ENCODE data around the gene PHF12.
A peak's percentile ranks its signal among the peaks of the same experiment; 100 is the strongest.
"Not testable (repeated sequence)": the region's sequence is repeated elsewhere in the genome, so short reads cannot be mapped to it uniquely, and the experiment has no call there.

PHF12 gene

DNA sequence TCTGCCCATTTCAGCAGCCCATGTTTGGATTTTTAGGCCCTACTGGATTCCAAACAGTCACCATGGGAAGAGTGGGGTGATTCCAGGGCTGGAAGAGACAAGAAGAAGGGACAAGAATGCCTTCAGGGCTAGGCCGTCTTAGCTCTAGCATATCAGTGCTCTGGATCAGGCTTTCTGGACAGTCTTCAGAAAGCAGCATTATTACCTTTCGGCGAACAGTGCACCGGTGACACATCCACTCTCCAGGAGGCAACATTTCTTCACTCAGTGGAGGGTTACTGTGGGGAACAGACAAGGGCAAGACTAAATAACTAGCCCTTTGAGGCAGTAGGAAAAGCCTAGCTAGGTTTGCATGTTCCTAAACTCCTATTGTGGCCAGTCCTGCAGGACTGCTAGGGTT lies 24.5 kb downstream of the PHF12 start:
- no peak for DNase-seq

DNA sequence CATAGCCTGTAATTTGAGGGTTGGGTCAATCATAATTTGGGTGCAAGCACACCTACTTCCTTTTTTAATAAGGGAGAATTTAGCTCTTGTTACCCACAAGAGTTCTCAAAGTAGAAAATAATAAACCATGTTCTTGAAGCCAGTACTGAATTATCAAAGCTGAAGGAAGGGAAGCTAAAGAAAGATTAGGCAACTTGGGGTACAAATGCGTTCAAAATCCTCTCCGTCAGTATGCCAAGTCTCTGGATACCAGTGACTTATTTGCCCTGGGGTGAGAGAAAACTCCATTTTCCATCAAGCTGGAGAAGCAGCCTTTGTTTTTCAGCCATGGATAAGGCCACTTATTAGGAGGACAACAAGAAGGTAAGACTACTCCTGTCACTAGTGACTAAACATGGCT lies 25.0 kb downstream of the PHF12 start:
- no peak for DNase-seq

DNA sequence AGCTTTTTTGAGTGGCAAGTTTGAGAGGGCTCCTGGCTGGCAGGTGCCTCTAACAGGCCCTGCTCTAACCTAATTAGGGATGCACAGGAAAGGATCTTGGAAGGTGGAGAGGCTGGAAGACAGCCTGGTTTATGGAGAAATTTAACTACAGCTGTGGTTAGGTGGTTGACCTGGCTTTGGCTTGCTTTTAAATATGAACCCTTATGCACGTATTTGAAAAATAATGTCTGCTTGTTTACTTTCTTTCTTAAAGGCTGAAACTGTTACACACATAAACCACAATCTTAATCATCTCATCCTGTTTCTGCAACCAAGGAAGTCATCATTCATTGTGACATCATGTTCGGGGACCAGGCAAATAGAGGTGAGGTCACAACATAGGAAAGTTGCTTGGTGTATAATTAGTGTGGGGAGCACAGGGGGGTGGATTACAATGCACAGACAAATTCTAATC lies 25.4 kb downstream of the PHF12 start:
- no peak for DNase-seq

DNA sequence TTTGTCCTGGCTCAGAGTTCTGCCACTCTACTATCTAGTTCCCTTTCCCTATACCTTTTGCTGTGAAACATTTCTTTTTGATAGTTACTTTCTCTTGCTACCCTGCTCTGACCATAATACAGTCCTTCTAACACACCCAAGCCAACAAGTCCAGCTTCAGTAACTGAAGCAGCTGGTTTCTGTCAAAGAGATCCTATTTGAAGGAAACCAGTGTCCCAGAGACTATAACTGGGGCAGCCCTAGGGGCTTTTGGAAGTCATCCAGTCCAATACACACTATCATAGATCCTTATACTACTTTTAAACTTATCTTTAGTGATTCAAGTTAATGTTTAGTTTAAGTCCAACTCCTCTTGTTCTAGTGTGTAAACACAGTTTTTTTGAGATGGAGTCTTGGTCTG lies 31.1 kb downstream of the PHF12 start:
- DNase-seq = no peak

DNA sequence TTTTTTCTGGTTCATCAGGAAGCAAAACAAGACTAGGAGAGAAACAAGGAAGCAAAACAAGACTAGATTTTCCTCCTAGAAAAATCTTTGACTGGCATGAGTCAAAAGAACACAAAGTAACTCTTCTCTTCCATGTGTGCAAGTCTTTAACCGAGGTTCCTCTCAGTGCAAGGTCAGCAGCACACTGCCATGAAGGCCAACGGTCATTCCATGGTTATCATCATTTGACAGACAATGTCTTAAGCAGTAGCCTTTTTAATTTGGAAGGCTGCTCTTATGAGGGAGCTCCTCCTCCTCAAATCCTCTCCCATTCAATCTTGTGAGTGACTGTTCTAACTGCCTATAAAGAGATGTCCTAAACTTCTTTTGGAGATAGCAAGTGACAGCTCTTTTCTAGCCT lies 33.0 kb downstream of the PHF12 start:
- DNase-seq = no peak

DNA sequence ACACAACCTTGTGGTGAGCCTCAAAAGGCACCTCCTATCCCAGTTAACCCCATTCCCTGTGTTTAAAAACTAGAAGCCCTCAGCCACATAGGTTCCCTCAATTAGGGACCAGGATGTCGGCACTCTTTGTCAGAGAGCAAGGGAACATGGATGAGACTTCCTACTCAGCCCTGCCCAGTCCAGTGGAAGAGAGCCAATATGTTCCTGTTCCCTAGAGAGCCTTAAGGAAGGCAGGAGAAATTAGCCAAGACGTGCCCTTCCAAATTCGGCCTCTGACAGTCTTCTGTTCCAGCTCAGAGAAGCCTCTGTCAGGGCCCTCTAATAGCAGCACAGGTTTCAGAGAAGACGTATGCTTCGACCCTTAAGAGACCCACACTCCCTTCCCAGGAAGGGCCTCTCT lies 33.9 kb downstream of the PHF12 start:
- DNase-seq = no peak

DNA sequence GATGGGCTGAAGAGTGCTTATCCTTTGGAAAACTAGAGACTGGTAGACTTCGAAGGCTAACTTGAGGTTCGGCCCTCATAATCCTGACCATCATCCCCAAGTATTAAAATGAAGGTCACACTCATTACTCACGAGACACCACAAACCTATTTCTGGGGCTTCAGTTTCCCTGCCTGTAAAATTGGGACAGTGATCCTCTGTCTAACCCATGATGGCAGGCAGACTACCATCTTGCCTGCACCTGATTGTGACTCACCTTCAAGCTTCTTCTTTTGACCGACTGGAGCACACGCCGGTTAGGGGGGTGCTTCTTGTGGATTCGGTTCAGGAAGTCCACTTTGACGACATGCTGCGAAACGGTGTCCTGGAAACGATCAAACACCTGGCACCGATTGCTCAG lies 34.3 kb downstream of the PHF12 start:
- no peak for DNase-seq

DNA sequence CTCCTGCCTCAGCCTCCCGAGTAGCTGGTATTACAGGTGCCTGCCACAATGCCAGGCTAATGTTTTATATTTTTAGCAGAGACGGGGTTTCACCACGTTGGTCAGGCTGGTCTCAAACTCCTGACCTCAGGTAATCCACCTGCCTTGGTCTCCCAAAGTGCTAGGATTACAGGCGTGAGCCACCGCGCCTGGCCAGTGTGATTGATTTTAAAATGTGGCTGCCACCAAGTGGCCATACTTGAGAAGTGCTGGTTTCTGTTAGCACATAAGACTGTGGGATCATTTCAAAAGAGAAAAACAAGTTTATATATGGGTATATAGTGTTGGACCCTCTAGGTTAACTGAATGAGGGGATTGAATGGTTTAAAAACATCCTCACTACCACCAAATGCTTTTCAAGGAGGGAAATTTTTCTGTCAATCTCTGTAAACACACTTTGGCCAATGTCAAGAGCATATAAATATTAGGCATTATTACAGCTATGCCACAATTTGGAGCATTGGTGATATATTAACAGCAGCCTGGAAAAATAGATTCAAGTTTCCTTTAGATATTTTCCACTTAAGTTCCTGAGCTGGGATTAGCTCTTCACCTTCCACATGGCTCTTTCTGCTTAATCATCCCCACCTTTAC lies 34.9 kb downstream of the PHF12 start:
- DNase-seq = peak; percentile 22

DNA sequence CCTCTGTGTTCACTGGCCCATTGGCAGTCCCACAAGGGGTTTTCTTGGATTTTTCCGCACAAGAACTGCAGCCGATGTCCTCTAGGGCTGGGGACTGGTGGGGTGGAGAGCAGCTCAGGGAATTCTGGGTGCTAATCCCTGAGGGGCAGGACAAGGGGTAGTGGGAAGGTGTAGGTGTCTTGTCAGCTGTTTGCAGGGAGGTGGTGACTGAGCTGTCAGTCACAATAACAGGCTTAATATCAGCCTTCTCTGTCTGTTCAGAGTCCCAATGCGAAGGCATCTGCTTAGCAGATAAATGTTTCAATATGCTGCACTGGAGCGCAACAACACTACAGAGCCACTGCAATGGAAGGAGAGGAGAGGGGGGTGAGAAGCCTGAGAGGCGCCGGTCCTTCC lies 38.4 kb downstream of the PHF12 start:
- DNase-seq = no peak

DNA sequence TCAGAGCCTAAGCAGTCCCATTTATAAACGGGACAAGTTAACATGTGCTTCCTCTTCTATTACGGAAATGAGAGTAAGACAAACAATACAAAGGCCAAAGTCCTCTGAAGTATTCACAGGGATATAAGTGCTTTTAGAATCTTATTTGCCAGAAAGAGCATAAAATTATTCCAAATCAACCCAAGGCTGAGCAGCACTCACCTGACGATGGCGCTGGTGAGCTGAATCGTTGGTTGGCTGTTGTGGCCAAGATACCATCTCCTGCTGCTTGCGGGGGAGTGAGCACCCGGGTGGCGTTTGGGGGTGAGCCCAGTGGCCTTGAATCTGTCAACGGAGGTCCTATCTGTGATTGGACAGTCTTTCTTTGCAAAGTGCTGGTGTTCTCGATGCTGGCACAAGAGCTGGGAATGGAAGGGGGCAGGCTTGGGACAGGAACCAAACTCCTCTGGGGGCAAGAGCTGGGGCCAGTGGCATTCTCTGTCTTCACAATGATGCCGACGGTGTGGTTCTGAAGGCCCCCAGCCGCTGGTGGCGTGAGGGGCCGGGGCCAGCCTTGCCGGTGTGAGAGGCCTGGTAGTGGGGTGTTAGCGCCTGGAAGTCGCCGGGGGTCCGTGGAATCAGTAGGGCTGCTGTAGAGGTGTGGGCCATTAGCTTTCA lies 38.9 kb downstream of the PHF12 start:
- DNase-seq = no peak

DNA sequence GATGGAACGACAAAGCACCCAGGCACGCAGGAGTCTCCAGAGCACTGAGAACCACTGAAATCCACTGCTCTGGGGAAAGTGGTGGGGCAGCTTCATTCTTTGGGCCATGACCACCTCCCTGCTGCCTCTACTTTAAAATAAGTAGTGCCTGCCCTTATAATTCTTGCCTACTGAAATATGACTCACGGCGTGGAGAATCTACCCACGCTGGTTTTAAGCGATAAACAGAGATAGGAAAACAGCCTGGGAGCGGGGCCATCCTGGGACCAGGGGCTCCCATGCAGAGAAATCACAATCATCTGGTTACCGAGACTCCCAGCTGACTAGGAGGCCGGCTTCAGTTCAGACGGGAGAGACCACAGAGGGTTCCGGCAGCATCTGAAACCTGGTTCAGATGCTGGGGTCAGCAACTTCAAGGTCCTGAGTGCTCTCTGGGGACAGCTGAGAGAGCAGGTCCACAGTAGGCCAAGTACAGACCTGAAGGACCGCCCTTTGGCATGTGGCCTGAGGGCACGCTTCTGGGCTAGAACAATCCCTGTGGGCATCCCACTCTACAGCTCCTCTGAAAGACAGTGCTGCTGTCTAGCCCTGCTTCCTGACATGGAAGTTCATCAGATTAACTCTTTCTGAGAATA lies 39.8 kb downstream of the PHF12 start:
- DNase-seq = no peak

DNA sequence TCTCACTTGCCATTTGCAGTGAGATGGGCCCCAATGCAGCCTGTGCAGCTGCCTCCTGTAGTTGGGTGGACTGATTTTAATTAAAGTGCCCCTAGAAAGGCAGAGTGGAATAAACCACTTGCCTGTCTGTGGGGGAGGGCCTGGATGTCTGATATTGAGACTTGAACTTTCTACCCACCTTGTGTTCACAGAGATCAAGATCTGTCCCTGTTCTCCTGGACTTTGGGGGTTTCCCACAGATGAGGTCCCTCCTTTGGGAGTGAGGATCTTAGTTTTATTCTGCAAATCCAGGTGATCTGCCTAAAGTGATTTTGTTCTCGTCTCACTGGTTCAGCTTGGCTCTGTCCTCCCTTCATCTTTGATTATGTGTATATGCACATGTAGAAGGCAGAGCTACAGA lies 40.8 kb downstream of the PHF12 start:
- no peak for DNase-seq

DNA sequence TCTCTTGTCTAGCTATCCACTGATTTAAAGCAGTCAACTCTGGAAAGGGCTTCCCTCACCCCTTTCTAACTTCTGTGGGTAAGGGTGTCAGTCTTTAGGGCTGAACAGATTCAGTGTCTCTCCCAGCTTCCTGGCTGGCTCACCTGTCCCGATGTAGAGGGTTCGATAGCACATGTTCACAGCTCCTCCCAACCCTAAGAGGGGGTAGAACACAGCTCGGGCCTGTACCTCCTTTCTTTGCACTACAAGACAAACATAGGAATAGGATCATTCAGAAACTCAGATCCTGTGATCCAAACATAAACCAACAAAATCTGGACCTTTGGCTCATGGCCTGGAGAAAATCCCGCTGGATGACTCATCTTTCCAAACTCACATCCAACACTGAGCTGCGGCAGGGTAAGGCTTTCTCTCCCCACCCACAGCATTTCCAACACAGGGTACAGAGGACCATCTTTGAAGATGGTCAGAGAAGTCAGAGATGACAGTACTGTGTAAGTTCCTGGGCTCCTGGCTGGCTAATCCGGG lies 42.6 kb downstream of the PHF12 start:
- DNase-seq = no peak

DNA sequence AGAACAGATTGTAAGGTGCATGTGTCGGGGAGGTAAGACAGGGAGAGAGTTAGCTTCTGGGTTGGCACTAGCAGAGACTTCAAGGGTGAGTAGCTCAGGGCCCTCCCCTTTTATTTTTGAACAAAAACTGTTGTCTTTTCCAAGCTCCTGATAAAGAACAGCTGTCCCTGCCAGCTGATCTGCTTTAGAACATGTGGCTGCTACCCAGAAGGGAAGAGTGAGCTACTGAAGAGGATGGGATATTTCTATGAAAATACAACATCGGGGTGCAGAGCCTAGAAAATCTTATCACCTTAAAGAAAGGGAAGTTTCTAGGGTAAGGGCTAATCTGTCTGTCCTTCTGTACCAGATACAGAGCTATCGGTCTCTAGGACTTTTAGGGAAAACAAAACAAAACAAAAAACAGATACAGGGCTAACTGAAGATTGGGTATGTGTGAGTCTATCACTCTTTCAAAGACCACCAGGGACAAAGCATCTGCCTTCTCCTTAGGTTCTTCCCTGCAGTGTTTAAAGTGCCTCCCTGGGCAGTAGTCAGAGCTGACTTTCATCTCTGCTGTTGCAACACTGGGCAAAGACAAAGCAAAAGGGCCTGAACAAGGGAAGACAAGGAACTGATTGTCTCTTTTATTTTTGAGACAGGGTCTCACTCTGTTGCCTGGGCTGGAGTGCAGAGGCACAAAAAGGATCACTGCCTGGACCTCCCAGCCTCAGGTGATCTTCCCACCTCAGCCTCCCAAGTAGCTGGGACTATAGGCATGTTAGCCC lies 43.4 kb downstream of the PHF12 start:
- no peak for DNase-seq

DNA sequence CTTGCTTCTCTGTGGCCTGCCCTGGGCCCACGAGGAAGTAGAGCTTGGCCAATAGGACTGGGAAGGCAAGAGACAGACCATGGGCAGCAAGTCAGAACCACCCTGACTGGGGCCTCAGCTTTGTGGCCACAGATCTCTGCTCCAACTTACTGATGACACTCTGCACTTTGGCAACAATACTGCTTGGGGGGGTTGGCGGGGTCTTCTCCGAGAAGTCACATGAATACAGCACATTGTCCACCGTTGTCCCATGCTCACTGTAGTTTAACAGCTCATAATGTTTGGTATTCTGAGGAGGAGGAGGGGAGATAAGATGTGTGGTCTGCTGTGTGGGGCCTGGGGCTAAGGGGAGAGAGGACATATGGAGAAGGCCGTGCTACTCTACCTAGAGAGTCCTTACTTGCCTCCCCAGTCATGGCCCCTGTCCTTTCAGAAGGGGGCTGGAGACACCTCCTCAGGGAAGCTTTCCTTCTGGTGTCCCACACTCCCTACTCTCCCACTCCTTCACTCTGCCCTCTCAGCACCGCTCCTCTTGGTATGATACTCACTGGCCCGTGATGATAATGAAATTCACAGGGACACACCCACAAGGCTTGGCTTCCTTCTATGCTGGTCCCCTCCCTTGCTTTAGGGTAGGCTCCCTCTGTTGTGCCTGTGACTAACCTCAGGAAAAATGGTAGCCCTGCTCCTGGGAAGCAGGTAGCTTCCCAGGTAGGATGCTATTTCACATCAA lies 44.4 kb downstream of the PHF12 start:
- no peak for DNase-seq

DNA sequence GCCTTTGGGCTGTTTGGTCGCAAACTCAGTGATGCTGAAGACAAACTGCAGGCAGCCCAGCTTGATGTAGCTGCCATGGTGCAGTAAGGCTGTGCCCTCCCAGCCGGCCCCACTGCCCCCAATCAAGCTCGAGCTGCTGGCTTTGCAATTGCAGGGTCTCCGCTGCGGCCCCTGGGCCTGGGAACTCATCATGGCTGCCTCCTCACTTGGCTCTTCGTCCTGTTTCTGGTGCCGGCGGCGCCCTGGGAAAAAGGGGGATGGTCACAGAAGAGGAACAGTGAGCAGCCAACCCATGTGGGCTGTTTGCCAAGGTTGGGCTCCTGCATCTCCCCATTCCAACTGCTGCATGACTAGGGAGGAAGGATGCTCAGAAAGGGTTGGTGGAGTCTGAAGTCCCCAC lies 45.0 kb downstream of the PHF12 start:
- no peak for DNase-seq

DNA sequence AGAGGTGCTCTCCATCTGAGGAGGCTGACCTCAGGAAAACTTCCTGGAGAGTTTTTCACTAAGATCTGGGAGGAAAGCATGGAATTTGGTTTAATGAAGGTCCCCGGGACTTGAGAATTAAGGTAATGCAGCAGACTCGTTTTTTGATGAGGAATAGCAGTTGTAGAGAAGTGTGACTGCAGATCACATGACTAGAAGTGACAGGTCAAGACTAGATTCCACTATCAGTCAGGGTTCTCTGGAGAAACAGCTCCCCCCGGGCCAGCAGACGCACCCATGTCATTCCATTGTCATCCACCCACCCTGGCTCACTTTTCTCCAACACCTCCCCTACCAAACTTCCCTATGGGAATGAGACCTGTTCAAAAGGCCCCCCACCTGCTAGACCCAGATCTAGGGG lies 46.5 kb downstream of the PHF12 start:
- DNase-seq = no peak

DNA sequence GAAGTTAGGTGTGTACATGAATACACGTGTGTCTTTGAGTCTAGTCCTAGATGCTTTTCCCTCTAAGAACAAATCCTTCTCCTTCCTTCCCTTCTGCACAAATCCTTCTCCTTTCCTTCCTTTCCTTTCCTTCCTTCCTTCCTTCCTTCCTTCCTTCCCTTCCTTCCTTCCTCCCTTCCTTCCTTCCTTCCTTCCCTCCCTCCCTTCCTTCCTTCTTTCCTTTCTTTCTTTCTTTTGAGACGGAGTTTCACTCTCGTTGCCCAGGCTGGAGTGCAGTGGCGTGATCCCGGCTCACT lies 47.8 kb downstream of the PHF12 start:
- DNase-seq = not testable (repeated sequence)

DNA sequence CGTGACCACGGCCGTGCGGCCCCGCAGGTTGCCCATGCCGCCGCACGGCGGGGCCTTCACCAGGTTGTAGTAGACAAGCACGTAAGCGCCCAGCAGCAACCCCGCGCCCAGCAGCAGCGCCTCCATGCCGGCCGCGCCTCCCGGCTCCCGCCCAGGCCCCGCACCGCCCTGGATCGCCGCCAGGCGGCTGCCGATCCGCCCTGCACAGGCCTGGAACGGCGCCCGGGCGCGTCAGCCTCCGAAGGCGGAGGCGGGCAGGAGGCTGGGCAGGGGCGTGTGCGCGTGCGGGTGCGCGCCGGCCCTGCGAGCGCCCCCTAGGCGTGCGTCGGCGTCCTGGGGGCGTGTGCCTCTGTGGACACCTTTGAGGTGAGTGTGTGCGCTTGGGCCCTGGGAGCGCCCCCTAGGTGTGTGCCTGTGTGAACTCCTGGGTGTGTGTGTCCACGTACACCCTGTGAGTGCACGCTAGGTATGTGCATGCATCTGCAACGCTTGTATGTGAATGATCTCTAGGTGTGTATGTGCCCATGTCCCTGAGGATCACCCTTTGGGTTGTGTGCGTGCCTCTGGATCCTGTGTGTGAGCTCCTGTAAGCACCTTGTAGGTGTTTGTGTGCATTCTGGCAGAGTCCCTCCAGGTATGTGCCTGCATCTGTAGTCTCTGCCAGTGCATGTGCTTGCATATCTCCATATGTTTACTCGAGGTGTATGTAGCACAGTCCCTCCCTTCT lies 48.3 kb downstream of the PHF12 start, which contains the start of gene DHRS13:
TSS of gene DHRS13 (minus strand) at position 261 of the 727 bp plus-strand sequence. CDS start at position 126, 135 bp downstream.
- peak; percentile 91 for DNase-seq

DNA sequence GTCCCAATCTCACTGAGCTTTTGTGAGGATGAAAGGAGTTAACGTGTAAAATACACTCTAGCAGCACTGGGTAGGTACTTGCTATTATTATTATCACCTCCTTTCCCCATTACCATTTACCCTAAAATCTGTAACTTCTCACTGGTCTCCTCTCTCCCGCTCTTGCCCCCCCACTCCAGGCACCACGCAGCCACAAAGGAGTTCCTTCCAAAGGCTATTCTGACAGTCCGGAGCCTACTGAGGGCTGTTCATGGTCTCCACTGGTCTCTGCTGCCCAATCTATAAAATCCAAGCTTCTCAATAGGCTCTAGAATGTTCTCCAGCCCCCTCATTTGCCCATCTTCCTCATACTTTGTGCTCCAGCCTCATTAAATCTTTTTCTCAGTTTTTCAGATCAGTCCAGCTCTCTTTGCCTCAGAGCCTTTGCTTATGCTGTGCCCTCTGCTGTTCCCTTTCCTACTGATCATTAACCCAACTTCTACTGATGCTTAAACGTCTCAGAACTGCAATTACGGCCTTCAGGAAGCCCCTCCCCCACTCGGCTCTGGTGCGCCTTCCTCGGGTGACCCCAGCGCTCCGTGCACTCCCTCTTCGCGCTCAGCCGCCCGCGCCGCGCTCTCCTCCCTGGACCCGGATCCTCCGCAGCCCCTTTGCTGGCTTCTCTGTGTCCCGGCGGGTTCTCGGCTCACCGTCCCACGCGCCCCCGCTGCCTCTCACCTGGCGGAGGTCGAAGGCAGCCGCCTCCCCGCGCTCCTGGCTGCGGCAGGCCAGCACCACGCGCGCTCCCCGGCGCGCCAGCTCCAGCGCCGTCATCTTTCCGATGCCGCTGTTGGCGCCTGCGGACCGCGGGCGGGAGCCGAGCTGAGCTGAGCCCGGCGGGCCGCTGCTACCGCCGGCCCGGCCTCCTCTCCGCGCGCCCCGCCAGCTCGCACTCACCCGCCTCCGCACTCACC lies 49.2 kb downstream of the PHF12 start:
- peak; percentile 71 for DNase-seq
